ENCODE results near the gene EIF6. TPM values are rescaled to one million over a fixed set of nuclear protein-coding genes. Genes with fewer than 3 reads are reported as not detected.
A peak's percentile ranks its signal among the peaks of the same experiment; 100 is the strongest.

Gene EIF6
- total and polyA plus RNA-seq, 9 of the 15 experiments (the other 6 are each of a cell fraction or from before 2014, with no cell fraction given), result 165 to 832 (median 229) TPM

DNA sequence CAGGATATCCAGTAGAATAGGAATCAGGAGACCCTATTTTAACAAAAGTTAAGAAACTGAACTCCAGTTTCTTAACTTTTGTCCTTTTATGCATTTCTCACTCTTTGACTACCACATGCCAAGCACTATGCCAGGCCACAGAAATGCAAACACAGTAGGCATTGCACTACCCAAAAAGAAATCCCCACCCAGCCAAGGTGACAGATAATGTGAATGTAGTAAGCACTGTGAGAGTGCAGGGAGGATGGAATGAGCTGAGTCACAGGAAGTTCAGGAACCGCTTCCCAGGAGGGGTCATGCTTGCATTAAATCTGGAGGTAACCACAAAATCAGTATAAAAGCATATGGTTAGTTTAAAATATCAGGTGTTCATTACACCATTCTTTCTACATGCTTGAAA is 27.7 kb upstream of the EIF6 start (continued):
- no peak for TF ChIP-seq SNRNP70 (optimal IDR thresholded peaks at IDR 0.05; ENCODE audit: low read depth, low read length)
- no peak for TF ChIP-seq DNMT1 (IDR thresholded peaks at IDR 0.05)
- TF ChIP-seq RBFOX2 (IDR thresholded peaks at IDR 0.05; ENCODE audit: low read depth, low read length), result no peak
- peak; percentile 60; the same call in 1 of the 2 replicates for TF ChIP-seq EP300 (IDR thresholded peaks at IDR 0.05; ENCODE audit: low read length)
- TF ChIP-seq ZNF175 (CRISPR knock-in tag; IDR thresholded peaks at IDR 0.05; ENCODE audit: low read depth), result no peak
- TF ChIP-seq, protein P1, sequence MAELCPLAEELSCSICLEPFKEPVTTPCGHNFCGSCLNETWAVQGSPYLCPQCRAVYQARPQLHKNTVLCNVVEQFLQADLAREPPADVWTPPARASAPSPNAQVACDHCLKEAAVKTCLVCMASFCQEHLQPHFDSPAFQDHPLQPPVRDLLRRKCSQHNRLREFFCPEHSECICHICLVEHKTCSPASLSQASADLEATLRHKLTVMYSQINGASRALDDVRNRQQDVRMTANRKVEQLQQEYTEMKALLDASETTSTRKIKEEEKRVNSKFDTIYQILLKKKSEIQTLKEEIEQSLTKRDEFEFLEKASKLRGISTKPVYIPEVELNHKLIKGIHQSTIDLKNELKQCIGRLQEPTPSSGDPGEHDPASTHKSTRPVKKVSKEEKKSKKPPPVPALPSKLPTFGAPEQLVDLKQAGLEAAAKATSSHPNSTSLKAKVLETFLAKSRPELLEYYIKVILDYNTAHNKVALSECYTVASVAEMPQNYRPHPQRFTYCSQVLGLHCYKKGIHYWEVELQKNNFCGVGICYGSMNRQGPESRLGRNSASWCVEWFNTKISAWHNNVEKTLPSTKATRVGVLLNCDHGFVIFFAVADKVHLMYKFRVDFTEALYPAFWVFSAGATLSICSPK (IDR thresholded peaks at IDR 0.05; ENCODE audit: borderline replicate concordance), result no peak
- no peak for TF ChIP-seq NFIC (IDR thresholded peaks at IDR 0.05)
- TF ChIP-seq ZNF785 (CRISPR knock-in tag; IDR thresholded peaks at IDR 0.05), result no peak
- TF ChIP-seq DPF2 (IDR thresholded peaks at IDR 0.05), result peak; percentile 64
- TF ChIP-seq, protein P2, sequence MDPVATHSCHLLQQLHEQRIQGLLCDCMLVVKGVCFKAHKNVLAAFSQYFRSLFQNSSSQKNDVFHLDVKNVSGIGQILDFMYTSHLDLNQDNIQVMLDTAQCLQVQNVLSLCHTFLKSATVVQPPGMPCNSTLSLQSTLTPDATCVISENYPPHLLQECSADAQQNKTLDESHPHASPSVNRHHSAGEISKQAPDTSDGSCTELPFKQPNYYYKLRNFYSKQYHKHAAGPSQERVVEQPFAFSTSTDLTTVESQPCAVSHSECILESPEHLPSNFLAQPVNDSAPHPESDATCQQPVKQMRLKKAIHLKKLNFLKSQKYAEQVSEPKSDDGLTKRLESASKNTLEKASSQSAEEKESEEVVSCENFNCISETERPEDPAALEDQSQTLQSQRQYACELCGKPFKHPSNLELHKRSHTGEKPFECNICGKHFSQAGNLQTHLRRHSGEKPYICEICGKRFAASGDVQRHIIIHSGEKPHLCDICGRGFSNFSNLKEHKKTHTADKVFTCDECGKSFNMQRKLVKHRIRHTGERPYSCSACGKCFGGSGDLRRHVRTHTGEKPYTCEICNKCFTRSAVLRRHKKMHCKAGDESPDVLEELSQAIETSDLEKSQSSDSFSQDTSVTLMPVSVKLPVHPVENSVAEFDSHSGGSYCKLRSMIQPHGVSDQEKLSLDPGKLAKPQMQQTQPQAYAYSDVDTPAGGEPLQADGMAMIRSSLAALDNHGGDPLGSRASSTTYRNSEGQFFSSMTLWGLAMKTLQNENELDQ (CRISPR knock-in tag; IDR thresholded peaks at IDR 0.05; ENCODE audit: borderline replicate concordance), result no peak
- 0 out of 2 replicates have a peak, but pooled peaks have one; percentile 10 for TF ChIP-seq ESRRA (IDR thresholded peaks at IDR 0.05; ENCODE audit: borderline replicate concordance, low read depth)
- TF ChIP-seq, protein P3, sequence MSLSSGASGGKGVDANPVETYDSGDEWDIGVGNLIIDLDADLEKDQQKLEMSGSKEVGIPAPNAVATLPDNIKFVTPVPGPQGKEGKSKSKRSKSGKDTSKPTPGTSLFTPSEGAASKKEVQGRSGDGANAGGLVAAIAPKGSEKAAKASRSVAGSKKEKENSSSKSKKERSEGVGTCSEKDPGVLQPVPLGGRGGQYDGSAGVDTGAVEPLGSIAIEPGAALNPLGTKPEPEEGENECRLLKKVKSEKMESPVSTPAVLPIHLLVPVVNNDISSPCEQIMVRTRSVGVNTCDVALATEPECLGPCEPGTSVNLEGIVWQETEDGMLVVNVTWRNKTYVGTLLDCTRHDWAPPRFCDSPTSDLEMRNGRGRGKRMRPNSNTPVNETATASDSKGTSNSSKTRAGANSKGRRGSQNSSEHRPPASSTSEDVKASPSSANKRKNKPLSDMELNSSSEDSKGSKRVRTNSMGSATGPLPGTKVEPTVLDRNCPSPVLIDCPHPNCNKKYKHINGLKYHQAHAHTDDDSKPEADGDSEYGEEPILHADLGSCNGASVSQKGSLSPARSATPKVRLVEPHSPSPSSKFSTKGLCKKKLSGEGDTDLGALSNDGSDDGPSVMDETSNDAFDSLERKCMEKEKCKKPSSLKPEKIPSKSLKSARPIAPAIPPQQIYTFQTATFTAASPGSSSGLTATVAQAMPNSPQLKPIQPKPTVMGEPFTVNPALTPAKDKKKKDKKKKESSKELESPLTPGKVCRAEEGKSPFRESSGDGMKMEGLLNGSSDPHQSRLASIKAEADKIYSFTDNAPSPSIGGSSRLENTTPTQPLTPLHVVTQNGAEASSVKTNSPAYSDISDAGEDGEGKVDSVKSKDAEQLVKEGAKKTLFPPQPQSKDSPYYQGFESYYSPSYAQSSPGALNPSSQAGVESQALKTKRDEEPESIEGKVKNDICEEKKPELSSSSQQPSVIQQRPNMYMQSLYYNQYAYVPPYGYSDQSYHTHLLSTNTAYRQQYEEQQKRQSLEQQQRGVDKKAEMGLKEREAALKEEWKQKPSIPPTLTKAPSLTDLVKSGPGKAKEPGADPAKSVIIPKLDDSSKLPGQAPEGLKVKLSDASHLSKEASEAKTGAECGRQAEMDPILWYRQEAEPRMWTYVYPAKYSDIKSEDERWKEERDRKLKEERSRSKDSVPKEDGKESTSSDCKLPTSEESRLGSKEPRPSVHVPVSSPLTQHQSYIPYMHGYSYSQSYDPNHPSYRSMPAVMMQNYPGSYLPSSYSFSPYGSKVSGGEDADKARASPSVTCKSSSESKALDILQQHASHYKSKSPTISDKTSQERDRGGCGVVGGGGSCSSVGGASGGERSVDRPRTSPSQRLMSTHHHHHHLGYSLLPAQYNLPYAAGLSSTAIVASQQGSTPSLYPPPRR (CRISPR knock-in tag; IDR thresholded peaks at IDR 0.05; ENCODE audit: borderline replicate concordance), result no peak
- TF ChIP-seq DDX20 (tag; IDR thresholded peaks at IDR 0.05; ENCODE audit: low read depth), result no peak
- TF ChIP-seq ZNF197 (CRISPR knock-in tag; IDR thresholded peaks at IDR 0.05; ENCODE audit: low read depth), result no peak
- TF ChIP-seq ELF1 (tag; IDR thresholded peaks at IDR 0.05), result no peak
- no peak for TF ChIP-seq NR3C1 (CRISPR knock-in tag; IDR thresholded peaks at IDR 0.05)
- TF ChIP-seq, protein P4, sequence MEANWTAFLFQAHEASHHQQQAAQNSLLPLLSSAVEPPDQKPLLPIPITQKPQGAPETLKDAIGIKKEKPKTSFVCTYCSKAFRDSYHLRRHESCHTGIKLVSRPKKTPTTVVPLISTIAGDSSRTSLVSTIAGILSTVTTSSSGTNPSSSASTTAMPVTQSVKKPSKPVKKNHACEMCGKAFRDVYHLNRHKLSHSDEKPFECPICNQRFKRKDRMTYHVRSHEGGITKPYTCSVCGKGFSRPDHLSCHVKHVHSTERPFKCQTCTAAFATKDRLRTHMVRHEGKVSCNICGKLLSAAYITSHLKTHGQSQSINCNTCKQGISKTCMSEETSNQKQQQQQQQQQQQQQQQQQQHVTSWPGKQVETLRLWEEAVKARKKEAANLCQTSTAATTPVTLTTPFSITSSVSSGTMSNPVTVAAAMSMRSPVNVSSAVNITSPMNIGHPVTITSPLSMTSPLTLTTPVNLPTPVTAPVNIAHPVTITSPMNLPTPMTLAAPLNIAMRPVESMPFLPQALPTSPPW (CRISPR knock-in tag; IDR thresholded peaks at IDR 0.05), result no peak
- peak in 1 of 2 experiments; percentile 54; a peak in 1 of 4 replicates for TF ChIP-seq HDAC1 (IDR thresholded peaks at IDR 0.05)
- TF ChIP-seq ZNF224 (CRISPR knock-in tag; IDR thresholded peaks at IDR 0.05), result no peak

All from K562 (cell line).